ENCODE data around the gene HGF.
"Not testable (repeated sequence)": the region's sequence is repeated elsewhere in the genome, so short reads cannot be mapped to it uniquely, and the experiment has no call there.

Gene HGF

DNA sequence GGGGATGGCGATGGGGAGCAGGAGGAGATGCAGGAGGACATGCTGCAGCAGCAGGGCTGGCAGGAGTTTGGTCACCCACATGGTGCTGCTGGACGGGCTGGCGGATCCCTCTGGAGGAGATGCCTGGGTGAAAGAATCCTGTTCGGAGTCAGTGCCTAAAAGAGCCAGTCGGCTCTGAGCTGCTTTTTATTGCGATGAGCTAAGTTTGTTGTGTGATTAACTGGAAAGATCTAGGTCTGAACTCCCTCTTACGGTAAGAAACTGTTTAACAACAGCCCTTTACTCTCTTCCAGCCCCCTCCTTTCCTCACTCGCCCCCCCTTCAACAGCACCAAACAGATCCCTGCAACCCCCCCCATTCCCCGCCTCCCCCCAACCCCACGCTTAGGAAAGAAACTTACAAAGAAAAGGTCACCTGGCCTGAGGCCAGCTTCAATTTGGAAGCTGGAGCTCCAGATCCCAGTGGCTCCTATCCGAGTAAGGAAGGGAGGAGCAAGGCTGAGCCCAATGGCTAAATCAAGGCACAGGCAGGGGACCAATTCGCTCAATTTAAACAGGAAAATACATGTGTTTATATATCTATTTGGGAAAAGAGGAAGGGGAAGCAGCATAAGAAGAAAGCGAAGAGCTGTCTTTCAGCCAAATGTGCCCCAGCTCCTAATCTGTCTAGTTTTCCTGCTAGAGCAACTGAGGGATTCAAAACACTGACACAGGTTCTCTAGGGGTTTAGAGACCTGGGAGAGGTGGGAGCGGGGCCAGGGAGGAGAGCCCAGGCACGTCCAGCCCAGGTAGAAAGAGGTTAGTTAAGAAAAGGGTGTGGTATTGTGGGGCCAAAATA is at the start of gene HGF:
HGF (minus strand) TSS at position 157 of the 837 bp plus-strand sequence; CDS start at position 81, 76 bp downstream.
- DNase-seq = peak; percentile 21

DNA sequence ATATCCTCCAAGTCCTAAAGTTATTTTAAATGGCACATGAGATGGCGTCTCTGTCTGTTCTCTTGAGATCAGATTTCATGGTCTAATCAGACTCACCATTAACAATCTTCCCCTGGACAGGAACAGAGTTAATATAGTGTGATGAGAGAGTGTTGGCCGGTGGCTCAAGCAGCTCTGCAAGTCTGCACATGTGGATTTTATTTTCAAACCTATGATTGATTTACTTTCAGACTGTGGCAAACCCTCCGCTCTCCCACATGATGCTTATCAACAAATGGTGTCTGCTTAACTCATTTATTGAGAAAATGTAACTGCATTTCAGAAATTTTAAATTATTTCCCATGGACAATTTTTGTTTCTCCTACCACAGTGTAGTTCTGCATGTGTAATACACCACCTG is 46.5 kb upstream of the HGF start:
- no peak for DNase-seq

GRCh38 chr7:81812866-81813476 is 43.1 kb upstream of the HGF start:
- DNase-seq = peak; percentile 75

- peak; percentile 73 for DNase-seq
Measured at GRCh38 chr7:81811956-81812865, 42.4 kb upstream of the HGF start.

- peak; percentile 25 for DNase-seq
Measured at GRCh38 chr7:81810476-81811155, 40.8 kb upstream of the HGF start.

GRCh38 chr7:81808310-81808709 is 38.5 kb upstream of the HGF start:
- not testable (repeated sequence) for DNase-seq

DNA sequence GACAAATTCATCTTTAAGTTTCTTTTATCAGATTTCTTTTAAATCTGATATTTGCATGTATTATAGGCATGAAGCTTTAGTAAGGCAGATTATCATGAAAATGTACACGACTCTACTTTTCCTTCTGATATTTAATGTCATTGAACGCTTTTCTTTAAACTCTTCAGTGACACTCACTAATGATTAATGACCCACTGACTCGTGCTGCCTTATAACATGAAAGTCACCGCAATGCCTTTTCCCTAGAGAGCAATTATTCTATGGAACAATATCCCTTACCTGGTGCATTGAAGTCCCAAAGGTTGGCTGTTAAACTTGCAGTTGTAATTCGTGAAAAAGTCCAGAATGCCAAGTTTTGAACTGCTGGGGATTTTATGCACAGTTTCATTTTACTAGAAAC is 33.4 kb upstream of the HGF start:
- DNase-seq = no peak

DNA sequence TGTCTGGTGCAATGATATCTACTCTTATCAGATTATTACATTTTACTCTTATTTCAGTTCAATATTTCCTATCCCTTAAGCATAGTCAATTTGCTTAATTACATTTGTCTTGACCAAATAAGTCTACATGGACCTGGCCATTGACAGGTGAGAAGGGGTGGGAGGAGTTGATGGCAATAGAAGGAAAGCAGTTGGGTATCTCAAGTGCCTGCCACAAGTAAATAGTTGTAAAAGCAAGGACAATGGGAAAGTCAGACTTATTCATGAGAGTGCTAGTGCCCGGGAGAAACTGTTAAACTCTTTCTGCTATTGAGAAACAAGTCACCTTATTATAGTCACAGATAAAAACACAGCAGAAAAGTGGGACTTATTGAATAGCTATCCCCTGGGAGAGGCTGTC is 32.4 kb upstream of the HGF start:
- DNase-seq = no peak

- DNase-seq = no peak
Measured at GRCh38 chr7:81801532-81801931, 31.7 kb upstream of the HGF start.

DNA sequence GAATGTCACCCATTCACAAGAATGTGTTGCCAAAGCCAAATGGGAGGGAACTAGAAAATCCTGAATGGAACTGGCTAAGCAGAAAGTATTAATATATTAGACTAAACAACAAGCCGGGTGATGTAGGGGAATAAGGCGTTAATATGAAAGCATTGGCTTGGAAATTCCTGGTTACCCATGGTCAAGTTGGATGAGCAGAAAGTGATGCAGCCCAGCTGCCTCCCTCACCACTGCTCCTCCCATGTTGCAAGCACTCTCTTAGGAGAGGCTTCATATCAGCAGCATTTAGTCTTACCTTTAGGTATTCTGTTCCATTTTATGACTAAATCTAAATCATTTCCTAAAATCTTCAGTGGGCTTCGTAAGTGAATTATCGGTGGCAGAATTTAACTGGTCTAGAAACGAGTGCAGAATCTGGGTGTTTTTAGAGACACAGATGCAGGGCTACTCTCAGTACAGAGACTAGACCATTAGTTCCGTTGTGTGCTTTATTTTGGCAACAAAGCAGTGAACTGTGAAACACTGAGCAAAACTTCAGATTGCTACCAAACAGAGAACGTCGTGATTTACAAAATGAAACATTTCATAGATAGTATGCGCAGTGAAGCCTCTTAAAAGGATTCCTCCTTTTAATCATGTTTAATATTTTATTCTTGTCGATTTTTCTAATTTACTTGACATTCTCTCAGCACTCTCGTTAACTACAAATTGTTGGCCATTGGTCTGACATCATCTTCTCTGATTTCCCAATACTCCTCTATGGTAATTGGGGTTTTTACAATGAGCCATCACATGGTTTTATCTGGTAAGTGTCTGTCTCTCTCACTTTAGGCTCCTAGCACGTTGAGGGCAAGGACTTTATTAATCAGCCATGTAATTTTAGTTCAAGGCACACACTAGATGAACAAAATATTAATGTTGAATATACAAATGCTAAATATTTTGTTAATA is 22.0 kb upstream of the HGF start:
- no peak for DNase-seq

DNA sequence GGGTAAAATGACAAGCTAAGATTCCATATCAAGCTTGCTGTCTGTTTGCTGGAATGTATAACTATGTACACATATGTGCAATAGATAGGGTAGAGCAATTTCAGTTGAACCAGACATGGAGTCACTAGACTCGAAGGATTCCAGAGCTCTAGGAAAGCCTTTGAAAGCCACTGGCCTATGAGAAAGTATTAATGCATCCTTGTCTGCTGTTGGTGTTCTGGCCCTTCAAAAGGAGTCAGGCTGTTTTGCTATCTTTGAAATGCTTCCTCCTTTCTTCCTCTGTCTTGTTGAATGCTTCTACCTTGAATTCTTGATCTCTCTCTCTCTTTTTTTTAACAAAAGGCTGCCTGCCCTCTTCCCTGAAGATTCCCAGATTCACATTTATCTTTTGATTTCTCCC is 20.8 kb upstream of the HGF start:
- DNase-seq = no peak

- DNase-seq = no peak
Measured at GRCh38 chr7:81790120-81790500, 20.3 kb upstream of the HGF start.

- DNase-seq = no peak
Measured at GRCh38 chr7:81789406-81790119, 19.7 kb upstream of the HGF start.

- peak; percentile 20 for DNase-seq
Measured at GRCh38 chr7:81788246-81788645, 18.4 kb upstream of the HGF start.

GRCh38 chr7:81783818-81784217 is 14.0 kb upstream of the HGF start:
- no peak for DNase-seq

DNA sequence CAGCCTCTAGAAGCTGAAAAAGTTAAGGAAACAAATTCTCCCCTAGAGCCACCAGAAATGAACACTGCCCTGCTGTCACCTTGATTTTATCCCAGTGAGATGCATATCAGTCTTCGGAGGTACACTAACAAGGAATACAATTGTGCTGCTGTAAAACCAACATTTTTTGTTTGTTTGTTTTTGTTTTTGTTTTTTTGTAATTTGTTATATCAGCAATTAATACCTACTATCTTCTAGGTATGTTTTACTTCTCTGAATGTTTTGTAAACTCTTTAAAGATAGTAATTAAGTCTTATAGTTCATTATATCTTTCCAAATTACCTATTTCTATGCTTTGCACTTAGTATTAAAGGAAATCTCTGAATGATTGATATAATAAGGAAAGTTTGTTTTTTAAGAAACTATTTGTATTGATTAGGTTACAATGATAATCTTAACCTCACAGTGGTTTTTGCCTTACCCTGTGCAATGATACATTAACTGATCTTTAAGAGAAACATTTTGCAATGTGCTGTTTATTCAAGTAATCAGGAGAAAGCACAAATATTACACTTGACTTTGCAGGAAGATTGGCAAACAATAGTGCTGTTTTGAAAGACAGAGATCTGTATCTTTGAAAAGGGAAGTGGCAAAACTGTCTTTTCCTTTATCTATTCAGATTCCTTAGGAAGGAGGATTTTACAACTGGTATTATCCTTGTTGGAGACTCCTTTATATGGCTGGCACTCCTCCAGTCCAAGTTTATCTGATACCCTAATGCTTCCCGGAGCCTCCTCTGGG is 11.3 kb upstream of the HGF start:
- DNase-seq = peak; percentile 60

DNA sequence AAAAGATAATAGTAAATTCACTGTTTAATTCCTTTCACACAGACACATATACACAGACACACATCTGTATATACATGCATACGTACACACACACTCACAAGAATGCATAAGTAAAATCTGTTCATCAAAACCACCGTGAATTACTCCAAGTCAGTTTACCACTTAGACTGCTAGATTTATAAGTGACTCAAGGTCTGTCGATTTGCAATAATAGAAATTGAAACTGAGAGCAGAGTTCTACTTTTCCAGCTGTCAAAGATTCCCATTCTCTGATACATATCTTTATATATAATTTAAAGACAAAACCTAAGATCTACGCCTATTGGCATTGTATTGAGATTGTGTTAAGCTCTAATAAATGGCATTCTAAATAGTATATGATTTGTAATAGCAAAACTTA is 9.9 kb upstream of the HGF start:
- DNase-seq = no peak

DNA sequence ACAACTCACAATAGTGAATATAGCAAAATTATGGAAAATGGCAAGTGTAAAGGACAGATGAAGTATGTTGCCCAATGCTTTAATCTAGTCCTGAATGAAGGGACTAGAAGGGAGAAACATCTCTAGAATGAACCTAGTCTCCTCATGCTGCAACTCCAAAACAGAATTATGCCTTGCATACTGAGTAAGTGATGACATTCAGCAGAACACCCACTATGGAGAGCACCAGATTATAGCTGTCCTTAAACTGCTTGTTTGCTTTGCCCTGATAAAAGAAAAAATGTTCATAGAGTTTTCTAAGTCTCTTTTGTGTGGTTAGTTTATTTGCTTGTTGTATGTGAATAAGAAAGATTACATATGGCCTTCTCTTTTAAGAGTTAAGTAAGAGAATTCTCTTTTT is 7.8 kb upstream of the HGF start:
- DNase-seq = no peak

- DNase-seq = no peak
Measured at GRCh38 chr7:81776948-81777630, 7.2 kb upstream of the HGF start.

DNA sequence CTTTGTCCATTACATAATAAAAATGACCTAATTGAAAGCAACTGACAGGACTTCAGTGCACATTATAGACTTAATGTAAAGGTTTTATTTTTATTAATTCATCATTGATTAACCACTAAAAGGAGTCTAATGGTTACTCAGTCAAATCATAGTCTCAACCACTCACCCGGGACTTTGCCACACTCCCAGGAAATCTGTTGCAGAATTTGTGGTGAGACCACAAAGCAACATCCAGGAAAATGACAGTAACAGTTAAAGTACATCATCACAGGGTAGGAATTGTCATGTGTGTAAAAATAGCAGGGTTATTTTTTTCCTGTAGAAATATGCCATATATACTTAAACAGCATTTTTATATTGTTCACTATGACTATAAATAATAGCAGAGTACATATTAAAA is 6.3 kb upstream of the HGF start:
- DNase-seq = no peak
